A549 (cell line): ENCODE results near the gene AFAP1.

Experiments used
- CEBPB ChIP-seq, 2 experiments: fragments of >200 bp in 1 of 2; sonication (Bioruptor Twin) in 1 of 2; formaldehyde crosslinking in 1 of 2; IDR thresholded peaks; 2 replicates each; pipeline ENCODE4 v1.6.1; 2012 to 2016
- MYC ChIP-seq: IDR thresholded peaks from 2 replicates; pipeline ENCODE4 v1.6.1; 2012; ENCODE audit warnings: mild to moderate bottlenecking, inconsistent platforms, low read length, improper control_type of control experiment, borderline replicate concordance
- POLR2A ChIP-seq: IDR thresholded peaks from 2 replicates; pipeline ENCODE4 v1.6.1; 2012; ENCODE audit warnings: mild to moderate bottlenecking, low read length
- RCOR1 ChIP-seq: fragments of 150-350 bp; IDR thresholded peaks from 2 replicates; pipeline ENCODE4 v1.6.1; 2014; ENCODE audit warnings: antibody characterized with exemption, low read length, low read depth
- TFCP2L1 ChIP-seq: fragments of 250-450 bp; sonication (Bioruptor Pico); IDR thresholded peaks from 2 replicates; pipeline ENCODE4 v1.5.0; 2021; ENCODE audit warnings: mild to moderate bottlenecking
- TF ChIP-seq, protein P1 (sequence below): fragments of >200 bp; sonication (Bioruptor Twin); formaldehyde crosslinking; IDR thresholded peaks from 3 replicates; pipeline ENCODE4 v1.5.1; 2016

DNA sequence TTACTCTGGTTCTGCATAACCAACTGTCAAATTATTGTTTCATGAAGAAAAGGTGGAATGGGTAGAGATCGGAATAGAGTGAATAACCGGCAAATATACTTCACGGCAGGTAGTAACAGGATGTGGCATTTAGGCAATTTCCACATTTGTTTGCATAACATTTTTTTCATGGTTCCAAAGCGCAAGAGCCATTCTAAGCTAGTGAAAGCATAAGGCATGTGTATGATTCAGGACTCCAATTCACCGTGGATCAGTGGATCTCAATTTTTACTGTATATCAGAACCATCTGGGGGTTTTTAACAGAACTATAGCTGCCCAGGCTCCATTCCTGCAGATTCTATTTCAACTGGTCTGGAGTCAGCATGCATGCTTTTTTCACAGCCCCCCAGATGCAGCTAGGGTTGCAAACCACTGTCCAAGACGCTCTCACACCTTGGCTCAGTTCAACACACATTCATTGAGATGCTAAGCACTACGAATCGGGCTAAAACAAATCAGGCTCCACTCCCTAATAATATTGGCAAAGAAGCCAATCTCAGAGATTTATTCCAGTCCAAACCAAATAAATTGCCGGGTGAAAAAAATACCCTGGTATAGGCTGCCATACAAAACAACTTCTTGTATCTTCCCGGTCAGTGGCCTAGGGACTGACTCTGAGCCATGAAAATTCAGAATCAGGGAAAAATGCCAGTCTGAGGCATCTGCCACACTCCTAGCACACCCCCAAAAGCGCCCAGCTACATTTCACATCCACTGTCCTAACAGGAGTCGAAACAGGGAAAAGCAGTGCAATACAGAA, 30.0 kb downstream of the AFAP1 start:
- TF ChIP-seq, protein P1, sequence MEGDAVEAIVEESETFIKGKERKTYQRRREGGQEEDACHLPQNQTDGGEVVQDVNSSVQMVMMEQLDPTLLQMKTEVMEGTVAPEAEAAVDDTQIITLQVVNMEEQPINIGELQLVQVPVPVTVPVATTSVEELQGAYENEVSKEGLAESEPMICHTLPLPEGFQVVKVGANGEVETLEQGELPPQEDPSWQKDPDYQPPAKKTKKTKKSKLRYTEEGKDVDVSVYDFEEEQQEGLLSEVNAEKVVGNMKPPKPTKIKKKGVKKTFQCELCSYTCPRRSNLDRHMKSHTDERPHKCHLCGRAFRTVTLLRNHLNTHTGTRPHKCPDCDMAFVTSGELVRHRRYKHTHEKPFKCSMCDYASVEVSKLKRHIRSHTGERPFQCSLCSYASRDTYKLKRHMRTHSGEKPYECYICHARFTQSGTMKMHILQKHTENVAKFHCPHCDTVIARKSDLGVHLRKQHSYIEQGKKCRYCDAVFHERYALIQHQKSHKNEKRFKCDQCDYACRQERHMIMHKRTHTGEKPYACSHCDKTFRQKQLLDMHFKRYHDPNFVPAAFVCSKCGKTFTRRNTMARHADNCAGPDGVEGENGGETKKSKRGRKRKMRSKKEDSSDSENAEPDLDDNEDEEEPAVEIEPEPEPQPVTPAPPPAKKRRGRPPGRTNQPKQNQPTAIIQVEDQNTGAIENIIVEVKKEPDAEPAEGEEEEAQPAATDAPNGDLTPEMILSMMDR, result no peak
- no peak for TF ChIP-seq POLR2A
- TF ChIP-seq RCOR1, result no peak
- TF ChIP-seq CEBPB (IDR thresholded peaks at IDR 0.05), result peak in 1 of 2 experiments; percentile 36; a peak in 2 of 4 replicates
- TF ChIP-seq MYC, result no peak
- TF ChIP-seq TFCP2L1 (CRISPR knock-in tag), result no peak
